Activated CD8-positive, alpha-beta T cell treated with anti-CD3 and anti-CD28 coated beads for 36 hours (primary cell): Measurements from ENCODE around the gene RBP5. TPM values are rescaled to one million over a fixed set of nuclear protein-coding genes. Genes with fewer than 3 reads are reported as not detected.

Source experiments
- ATAC-seq: fragments of 200-7000 bp; cut with Tn5 transposase; one replicate; pipeline ENCODE4 v1.10.0; 2021; ENCODE audit warnings: mild to moderate bottlenecking, moderate library complexity
- CTCF ChIA-PET: fragments of 350-600 bp; sonication (Branson Sonifier 250); formaldehyde crosslinking; loops from one replicate; lab custom pipeline; 2021; ENCODE audit warnings: antibody characterized with exemption; lab: Charles Lee
- POLR2A ChIA-PET: fragments of 350-600 bp; sonication (Branson Sonifier 250); formaldehyde crosslinking; loops from one replicate; lab custom pipeline; 2021; ENCODE audit warnings: antibody characterized with exemption; lab: Charles Lee
- DNase-seq: peaks from one replicate; pipeline ENCODE4 v3.0.0-alpha.2; 2020
- H3K27ac Mint-ChIP-seq: one replicate; pipeline ENCODE4 v1.8.0; 2021; ENCODE audit warnings: mild to moderate bottlenecking, mixed read lengths
- H3K27me3 Mint-ChIP-seq: one replicate; pipeline ENCODE4 v1.8.0; 2021; ENCODE audit warnings: mixed read lengths
- H3K36me3 Mint-ChIP-seq: one replicate; pipeline ENCODE4 v1.8.0; 2021; ENCODE audit warnings: low read depth, mixed read lengths
- H3K4me1 Mint-ChIP-seq: one replicate; pipeline ENCODE4 v1.8.0; 2021; ENCODE audit warnings: low read depth, mixed read lengths
- H3K4me3 Mint-ChIP-seq: one replicate; pipeline ENCODE4 v1.8.0; 2021; ENCODE audit warnings: mild to moderate bottlenecking, moderate library complexity, mixed read lengths
- H3K9me3 Mint-ChIP-seq: one replicate; pipeline ENCODE4 v1.8.0; 2021; ENCODE audit warnings: mixed read lengths
- intact Hi-C: fragments of 100-400 bp; cut with micrococcal nuclease; formaldehyde crosslinking; loops from one replicate; pipeline ENCODE4 v1.10.0; 2022
- total RNA-seq, 2 experiments: library from RNA; stranded (reverse); gene quantifications; one replicate each; pipeline ENCODE4 v1.2.3, GENCODE V29; 2021
- TF ChIP-seq, protein P1 (sequence below): fragments of 200-600 bp; IDR thresholded peaks from one replicate; pipeline ENCODE4 v1.8.0; 2022; ENCODE audit warnings: antibody characterized with exemption, mild to moderate bottlenecking

The RBP5 gene
- total RNA-seq, 2 experiments from 2014 or later: not detected

DNA sequence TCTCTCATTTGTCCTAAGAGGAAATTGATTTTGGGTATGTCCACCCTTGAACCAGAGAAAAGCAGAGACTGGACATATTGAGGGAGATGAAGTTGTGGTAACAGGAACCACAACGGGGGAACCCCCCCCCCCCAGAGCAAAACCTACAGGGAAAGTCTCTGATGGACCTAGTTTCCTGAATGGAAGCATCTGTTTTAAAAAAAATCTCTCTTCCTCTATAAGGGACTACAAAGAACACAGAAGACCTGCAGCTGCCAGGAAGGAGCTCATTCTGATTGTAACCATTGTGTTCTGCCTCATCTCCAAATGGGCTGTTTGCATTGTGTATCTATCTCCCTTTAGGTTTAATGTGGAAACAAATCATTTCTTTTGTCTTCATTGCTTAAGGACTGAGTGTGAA, 54.7 kb downstream of the RBP5 start:
- intact Hi-C loops: no loop called here
- Mint-ChIP-seq H3K4me3 (no peak overlapping the region), H3K36me3 (no peaks in the 10 kb centered on the region), H3K4me1 (no peaks in the 10 kb centered on the region), H3K27ac (no peak overlapping the region), H3K9me3 (no peaks in the 10 kb centered on the region), H3K27me3 (no peaks in the 10 kb centered on the region)
- no peak for DNase-seq
- ChIA-PET POLR2A (no interaction called here), CTCF (no interaction called here)
- no peak for ATAC-seq
- TF ChIP-seq, protein P1, sequence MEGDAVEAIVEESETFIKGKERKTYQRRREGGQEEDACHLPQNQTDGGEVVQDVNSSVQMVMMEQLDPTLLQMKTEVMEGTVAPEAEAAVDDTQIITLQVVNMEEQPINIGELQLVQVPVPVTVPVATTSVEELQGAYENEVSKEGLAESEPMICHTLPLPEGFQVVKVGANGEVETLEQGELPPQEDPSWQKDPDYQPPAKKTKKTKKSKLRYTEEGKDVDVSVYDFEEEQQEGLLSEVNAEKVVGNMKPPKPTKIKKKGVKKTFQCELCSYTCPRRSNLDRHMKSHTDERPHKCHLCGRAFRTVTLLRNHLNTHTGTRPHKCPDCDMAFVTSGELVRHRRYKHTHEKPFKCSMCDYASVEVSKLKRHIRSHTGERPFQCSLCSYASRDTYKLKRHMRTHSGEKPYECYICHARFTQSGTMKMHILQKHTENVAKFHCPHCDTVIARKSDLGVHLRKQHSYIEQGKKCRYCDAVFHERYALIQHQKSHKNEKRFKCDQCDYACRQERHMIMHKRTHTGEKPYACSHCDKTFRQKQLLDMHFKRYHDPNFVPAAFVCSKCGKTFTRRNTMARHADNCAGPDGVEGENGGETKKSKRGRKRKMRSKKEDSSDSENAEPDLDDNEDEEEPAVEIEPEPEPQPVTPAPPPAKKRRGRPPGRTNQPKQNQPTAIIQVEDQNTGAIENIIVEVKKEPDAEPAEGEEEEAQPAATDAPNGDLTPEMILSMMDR: no peak

Other genes with a start within 250 kb of the RBP5 start
- gene LRRC23, start 224.1 kb downstream of the RBP5 start, total RNA-seq: 1 to 10 TPM; 4.6 to 5.3 TPM
- gene ENO2, start 214.3 kb downstream of the RBP5 start, total RNA-seq: 100 to 1,000 TPM; 315 to 330 TPM
- 10 to 100 TPM; 26.4 to 28.5 TPM for gene ATN1, start 200.9 kb downstream of the RBP5 start, total RNA-seq
- gene RNU7-1, start 185.1 kb downstream of the RBP5 start, total RNA-seq: not detected
- gene C12orf57, start 184.9 kb downstream of the RBP5 start, total RNA-seq: 100 to 1,000 TPM; 226 to 244 TPM
- gene PTPN6, start 177.5 kb downstream of the RBP5 start, total RNA-seq: 100 to 1,000 TPM; 485 to 489 TPM
- 100 to 1,000 TPM; 419 to 428 TPM for gene PHB2, start 158.2 kb downstream of the RBP5 start, total RNA-seq
- 10 to 100 TPM; 88.6 to 97.8 TPM for gene EMG1, start 158.0 kb downstream of the RBP5 start, total RNA-seq
- 10 to 100 TPM; 17.3 to 18.1 TPM for gene LPCAT3, start 110.4 kb downstream of the RBP5 start, total RNA-seq
- 1 to 10 TPM; 1.7 TPM for gene C1S, start 68.2 kb downstream of the RBP5 start, total RNA-seq
- gene C1R, start 36.4 kb downstream of the RBP5 start, total RNA-seq: 1 to 10 TPM in 1 of 2 experiments, under 1 TPM in 1; 0.97 to 2.4 TPM
- gene C1RL, start 19.7 kb downstream of the RBP5 start, total RNA-seq: 10 to 100 TPM; 10.5 to 11.8 TPM
- gene CLSTN3, start 1.5 kb upstream of the RBP5 start, total RNA-seq: 10 to 100 TPM; 29.0 to 30.8 TPM
- 10 to 100 TPM; 39.0 to 41.8 TPM for gene PEX5, start 60.8 kb upstream of the RBP5 start, total RNA-seq
- gene ACSM4, start 175.2 kb upstream of the RBP5 start, total RNA-seq: not detected